ENCODE measurements around the gene DUSP3. TPM values are rescaled to one million over a fixed set of nuclear protein-coding genes. Genes with fewer than 3 reads are reported as not detected.

The DUSP3 gene
- total RNA-seq, 1 experiment from 2014 or later, result 16.9 TPM

DNA sequence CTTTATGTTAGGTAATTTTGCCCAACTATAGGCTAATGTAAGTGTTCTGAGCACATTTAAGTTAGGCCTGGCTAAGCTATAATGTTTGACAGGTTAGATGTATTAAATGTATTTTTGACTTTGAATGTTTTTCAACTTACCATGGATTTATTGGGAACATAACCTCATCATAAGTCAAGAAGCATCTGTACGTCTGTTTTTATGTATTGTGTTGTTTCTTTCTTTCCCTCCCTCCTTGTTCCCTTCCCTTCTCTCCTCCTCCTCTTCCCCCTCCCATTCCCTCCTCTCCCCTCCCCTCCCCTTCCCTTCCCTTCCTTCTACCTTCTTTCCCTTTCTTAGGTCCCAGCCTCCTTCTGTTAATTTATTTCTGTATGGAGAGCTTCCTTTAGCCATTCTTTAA lies 10.7 kb upstream of the DUSP3 start:
- TF ChIP-seq, protein P1, sequence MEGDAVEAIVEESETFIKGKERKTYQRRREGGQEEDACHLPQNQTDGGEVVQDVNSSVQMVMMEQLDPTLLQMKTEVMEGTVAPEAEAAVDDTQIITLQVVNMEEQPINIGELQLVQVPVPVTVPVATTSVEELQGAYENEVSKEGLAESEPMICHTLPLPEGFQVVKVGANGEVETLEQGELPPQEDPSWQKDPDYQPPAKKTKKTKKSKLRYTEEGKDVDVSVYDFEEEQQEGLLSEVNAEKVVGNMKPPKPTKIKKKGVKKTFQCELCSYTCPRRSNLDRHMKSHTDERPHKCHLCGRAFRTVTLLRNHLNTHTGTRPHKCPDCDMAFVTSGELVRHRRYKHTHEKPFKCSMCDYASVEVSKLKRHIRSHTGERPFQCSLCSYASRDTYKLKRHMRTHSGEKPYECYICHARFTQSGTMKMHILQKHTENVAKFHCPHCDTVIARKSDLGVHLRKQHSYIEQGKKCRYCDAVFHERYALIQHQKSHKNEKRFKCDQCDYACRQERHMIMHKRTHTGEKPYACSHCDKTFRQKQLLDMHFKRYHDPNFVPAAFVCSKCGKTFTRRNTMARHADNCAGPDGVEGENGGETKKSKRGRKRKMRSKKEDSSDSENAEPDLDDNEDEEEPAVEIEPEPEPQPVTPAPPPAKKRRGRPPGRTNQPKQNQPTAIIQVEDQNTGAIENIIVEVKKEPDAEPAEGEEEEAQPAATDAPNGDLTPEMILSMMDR (conservative IDR thresholded peaks at IDR 0.05), result no peak
- no peaks in the 10 kb centered on the region for H3K23me2 ChIP-seq (ENCODE audit: insufficient read length, low read depth, low read length, poor library complexity, severe bottlenecking)
- no peaks in the 10 kb centered on the region for H4K20me1 ChIP-seq (ENCODE audit: control insufficient read depth, insufficient read depth, insufficient read length)
- H2BK5ac ChIP-seq (ENCODE audit: insufficient read length, low read length), result no peak overlapping the region
- no peak overlapping the region for H2BK15ac ChIP-seq (ENCODE audit: low read depth, low read length)
- H2BK20ac ChIP-seq (ENCODE audit: low read depth, low read length, poor library complexity, severe bottlenecking), result no peak overlapping the region
- no peak overlapping the region for H3K4ac ChIP-seq (ENCODE audit: low read depth, low read length)
- no peak overlapping the region for H4K91ac ChIP-seq (ENCODE audit: insufficient read length, low read depth, low read length)
- H4K5ac ChIP-seq (ENCODE audit: insufficient read length, low read depth, low read length), result no peak overlapping the region
- H3K56ac ChIP-seq (ENCODE audit: insufficient read length, low read depth, low read length), result no peak overlapping the region
- no peak overlapping the region for H3K4me2 ChIP-seq (ENCODE audit: insufficient read depth, insufficient read length, low read length)
- no peak overlapping the region for H3K18ac ChIP-seq (ENCODE audit: insufficient read length, low read depth, low read length)
- H3K9me3 ChIP-seq (ENCODE audit: control insufficient read depth, low read depth, low read length), result no peaks in the 10 kb centered on the region
- Mint-ChIP-seq H3K36me3 (ENCODE audit: insufficient read depth in 1 of 3, low read depth in 3 of 3) (no peaks in the 10 kb centered on the region; a peak in 1 of 7 replicates), H3K27me3 (ENCODE audit: low read depth) (peaks cover 20% of the 10 kb centered on the region), H3K4me1 (peaks cover 9 to 10% of the 10 kb centered on the region in 2 experiments), H3K9me3 (peaks cover 0 to 8% of the 10 kb centered on the region in 2 experiments; a peak in 3 of 5 replicates), H3K4me3 (no peak overlapping the region), H3K27ac (no peak overlapping the region)
- H2AFZ ChIP-seq (ENCODE audit: low read length), result no peak overlapping the region
- no peak overlapping the region for H2BK12ac ChIP-seq (ENCODE audit: insufficient read length, low read depth, low read length)
- no peak overlapping the region for H3K9ac ChIP-seq (ENCODE audit: extremely low read depth, insufficient read length, low read length)
- H3K27ac ChIP-seq (ENCODE audit: insufficient read length, low read depth, low read length), result no peak overlapping the region
- H2BK120ac ChIP-seq (ENCODE audit: low read depth, low read length, poor library complexity, severe bottlenecking), result no peak overlapping the region
- no peaks in the 10 kb centered on the region for H3K79me1 ChIP-seq (ENCODE audit: insufficient read depth, low read depth, low read length, poor library complexity, severe bottlenecking)
- H3K79me2 ChIP-seq (ENCODE audit: insufficient read depth, low read length), result no peaks in the 10 kb centered on the region
- no peak overlapping the region for H3K14ac ChIP-seq (ENCODE audit: insufficient read depth, low read length)
- H3K27me3 ChIP-seq (ENCODE audit: insufficient read depth, low read length), result no peaks in the 10 kb centered on the region
- H3K23ac ChIP-seq (ENCODE audit: insufficient read length, low read depth, low read length), result no peak overlapping the region
- WGBS (ENCODE audit: extremely low coverage, insufficient read length, low lambda C conversion rate), result no CpG with 5 or more reads among the region's 1 CpG
- no peak overlapping the region for H4K8ac ChIP-seq (replicated peaks; ENCODE audit: insufficient read length, low read depth, low read length)
- H3T11ph ChIP-seq (ENCODE audit: low read length), result no peak overlapping the region
- H3K4me1 ChIP-seq (ENCODE audit: insufficient read depth, low read length), result peaks cover 2% of the 10 kb centered on the region; the same call in 1 of the 2 replicates
- H2AK5ac ChIP-seq (ENCODE audit: insufficient read length, low read length), result no peak overlapping the region
- DNase-seq, result no peak
